ENCODE data around the gene ZBTB17.

- TF ChIP-seq CTCF (IDR thresholded peaks at IDR 0.05; ENCODE audit: insufficient read depth, low read length) (no peak), POLR2AphosphoS5 (IDR thresholded peaks at IDR 0.05; ENCODE audit: low read depth) (no peak)
Observed at GRCh38 chr1:15970911-15971310, 5.0 kb downstream of the ZBTB17 start.
